GM19324 (cell line): ENCODE data around the gene C7orf25.

Experiments
- ATAC-seq: cut with Tn5 transposase; IDR thresholded peaks from one replicate; pipeline ENCODE4 v1.9.1; 2021; ENCODE audit warnings: mild to moderate bottlenecking, moderate library complexity; ENCODE audit not compliant: unreplicated experiment, low FRiP score

The C7orf25 gene

GRCh38 chr7:42883950-42884349 is 27.9 kb downstream of the C7orf25 start:
- ATAC-seq, result no peak

GRCh38 chr7:42880392-42880791 is 31.5 kb downstream of the C7orf25 start:
- no peak for ATAC-seq

GRCh38 chr7:42878303-42878702 is 33.6 kb downstream of the C7orf25 start:
- no peak for ATAC-seq

GRCh38 chr7:42877862-42878261 is 34.0 kb downstream of the C7orf25 start:
- ATAC-seq, result no peak

- peak; percentile 79 for ATAC-seq
Measured at GRCh38 chr7:42876182-42877068, 35.4 kb downstream of the C7orf25 start.

- peak; percentile 59 for ATAC-seq
Measured at GRCh38 chr7:42869131-42870020, 42.5 kb downstream of the C7orf25 start.

GRCh38 chr7:42868480-42868879 is 43.4 kb downstream of the C7orf25 start:
- no peak for ATAC-seq
